Liver (tissue), 9 donors: ENCODE results near the gene CREB5. TPM values are rescaled to one million over a fixed set of nuclear protein-coding genes. Genes with fewer than 3 reads are reported as not detected.

Source experiments
- DNase-seq: peaks from one replicate; pipeline ENCODE4 v3.0.0-alpha.2; 2017; ENCODE audit warnings: low spot score
- H3K27ac ChIP-seq, 2 donors: one replicate each; pipeline ENCODE4 v1.7.0; 2013; ENCODE audit warnings: inconsistent platforms in 2 of 2, low read length in 2 of 2, control low read depth in 1 of 2, low read depth in 1 of 2, mild to moderate bottlenecking in 1 of 2
- H3K27me3 ChIP-seq, 4 donors: one replicate each; pipeline versions ENCODE4 v1.6.1 to v1.7.0; 2013; ENCODE audit warnings: low read length in 3 of 4, inconsistent platforms in 1 of 4, mild to moderate bottlenecking in 1 of 4, moderate library complexity in 1 of 4; ENCODE audit not compliant: control insufficient read depth in 4 of 4, insufficient read depth in 4 of 4
- H3K36me3 ChIP-seq, 4 donors: one replicate each; pipeline versions ENCODE4 v1.6.1 to v1.7.0; 2013; ENCODE audit warnings: low read length in 3 of 4, mild to moderate bottlenecking in 3 of 4, low read depth in 1 of 4, moderate library complexity in 1 of 4; ENCODE audit not compliant: control insufficient read depth in 4 of 4, insufficient read depth in 3 of 4
- H3K4me1 ChIP-seq, 4 donors: one replicate each; pipeline versions ENCODE4 v1.6.1 to v1.7.0; 2013; ENCODE audit warnings: low read length in 3 of 4, mild to moderate bottlenecking in 3 of 4, moderate library complexity in 1 of 4; ENCODE audit not compliant: control insufficient read depth in 4 of 4, insufficient read depth in 4 of 4
- H3K4me3 ChIP-seq, 3 donors: one replicate each; pipeline versions ENCODE4 v1.6.1 to v1.7.0; 2013; ENCODE audit warnings: low read length in 3 of 3, control low read depth in 1 of 3, low read depth in 1 of 3, mild to moderate bottlenecking in 1 of 3
- H3K9ac ChIP-seq, 2 donors: one replicate each; pipeline ENCODE4 v1.7.0; 2013; ENCODE audit warnings: low read length in 2 of 2, mild to moderate bottlenecking in 2 of 2, moderate library complexity in 2 of 2, control low read depth in 1 of 2, low read depth in 1 of 2
- H3K9me3 ChIP-seq, 4 donors: one replicate each; pipeline versions ENCODE4 v1.6.1 to v1.7.0; 2013; ENCODE audit warnings: low read length in 3 of 4; ENCODE audit not compliant: control insufficient read depth in 4 of 4
- ATF3 ChIP-seq: IDR thresholded peaks from 2 replicates; pipeline ENCODE4 v1.6.1; 2016; ENCODE audit warnings: antibody characterized with exemption
- CTCF ChIP-seq: fragments of 150-350 bp; IDR thresholded peaks from 2 replicates; pipeline ENCODE4 v1.5.1; 2017; ENCODE audit warnings: improper control_type of control experiment, low read depth, low read length; ENCODE audit not compliant: missing input control
- EGR1 ChIP-seq, 2 donors: IDR thresholded peaks; 2 replicates each; pipeline ENCODE4 v1.6.1; 2016 to 2018; ENCODE audit warnings: antibody characterized with exemption in 2 of 2, low read depth in 2 of 2
- FOXA1 ChIP-seq: IDR thresholded peaks from 2 replicates; pipeline ENCODE4 v1.6.1; 2016; ENCODE audit warnings: antibody characterized with exemption
- FOXA2 ChIP-seq: IDR thresholded peaks from 2 replicates; pipeline ENCODE4 v1.6.1; 2016; ENCODE audit warnings: antibody characterized with exemption
- GABPA ChIP-seq, 2 donors: IDR thresholded peaks in 1 of 2; conservative IDR thresholded peaks in 1 of 2; 2 replicates each; pipeline ENCODE4 v1.6.1; 2016; ENCODE audit warnings: antibody characterized with exemption in 2 of 2, mild to moderate bottlenecking in 1 of 2, moderate library complexity in 1 of 2
- HNF4A ChIP-seq, 2 donors: conservative IDR thresholded peaks; 2 replicates each; pipeline ENCODE4 v1.6.1; 2016; ENCODE audit warnings: antibody characterized with exemption in 2 of 2, mild to moderate bottlenecking in 2 of 2
- HNF4G ChIP-seq: IDR thresholded peaks from 2 replicates; pipeline ENCODE4 v1.6.1; 2016; ENCODE audit warnings: antibody characterized with exemption
- JUND ChIP-seq, 2 donors: IDR thresholded peaks; 2 replicates each; pipeline ENCODE4 v1.6.1; 2016; ENCODE audit warnings: antibody characterized with exemption in 2 of 2
- MAX ChIP-seq: IDR thresholded peaks from 2 replicates; pipeline ENCODE4 v1.6.1; 2016; ENCODE audit warnings: antibody characterized with exemption
- NR2F2 ChIP-seq: IDR thresholded peaks from 2 replicates; pipeline ENCODE4 v1.6.1; 2016; ENCODE audit warnings: antibody characterized with exemption
- RAD21 ChIP-seq, 2 donors: IDR thresholded peaks; 2 replicates each; pipeline ENCODE4 v1.6.1; 2016; ENCODE audit warnings: antibody characterized with exemption in 2 of 2, mild to moderate bottlenecking in 2 of 2
- REST ChIP-seq: IDR thresholded peaks from 2 replicates; pipeline ENCODE4 v1.6.1; 2016; ENCODE audit warnings: antibody characterized with exemption, mild to moderate bottlenecking
- RXRA ChIP-seq, 2 donors: IDR thresholded peaks; 2 replicates each; pipeline ENCODE4 v1.6.1; 2017 to 2018; ENCODE audit warnings: antibody characterized with exemption in 2 of 2, mild to moderate bottlenecking in 1 of 2
- SP1 ChIP-seq: IDR thresholded peaks from 2 replicates; pipeline ENCODE4 v1.6.1; 2018; ENCODE audit warnings: antibody characterized with exemption, mild to moderate bottlenecking
- TAF1 ChIP-seq: conservative IDR thresholded peaks from 2 replicates; pipeline ENCODE4 v1.6.1; 2016; ENCODE audit warnings: antibody characterized with exemption, mild to moderate bottlenecking
- YY1 ChIP-seq: IDR thresholded peaks from 2 replicates; pipeline ENCODE4 v1.6.1; 2016; ENCODE audit warnings: antibody characterized with exemption, mild to moderate bottlenecking
- ZBTB33 ChIP-seq: IDR thresholded peaks from 2 replicates; pipeline ENCODE4 v1.6.1; 2016; ENCODE audit warnings: antibody characterized with exemption
- WGBS: extraction: QIAGEN DNeasy Blood & Tissue Kit; methylation state at CpG from one replicate; pipeline ENCODE4 v1.1.7; 2013; 5-methylcytosine and 5-hydroxymethylcytosine counted together
- polyA plus RNA-seq, 2 donors: library from polyadenylated mRNA; stranded (reverse) in 1 of 2; unstranded in 1 of 2; fragments of 200-250 nt in 1 of 2; fragments of >200 nt in 1 of 2; fragmentation: Nextera tagmentation in 1 of 2; extraction: Ambion mirVana in 1 of 2; gene quantifications; one replicate each; pipeline versions ENCODE4 v1.2.1 to v1.2.3, GENCODE V29; 2013 to 2015
- total RNA-seq, 2 donors: library from RNA; depleted of rRNA; stranded (reverse); fragments of >200 nt; gene quantifications; one replicate each; pipeline ENCODE4 v1.2.3, GENCODE V29; 2014
- donor health status: healthy.
- donor health status: healthy.
- donor health status: healthy.
- donor health status: healthy.
- donor health status: healthy.

The CREB5 gene
- total and polyA plus RNA-seq, 4 donors: 0.25 to 0.92 (median 0.67) TPM

- TF ChIP-seq YY1 (no peak), JUND (IDR thresholded peaks at IDR 0.05) (no peak), EGR1 (IDR thresholded peaks at IDR 0.05; ENCODE audit: low read depth in 2 of 2) (no peak), HNF4G (no peak), GABPA (IDR thresholded peaks at IDR 0.05 in 1 of 2, conservative IDR thresholded peaks at IDR 0.05 in 1 of 2) (no peak), RAD21 (IDR thresholded peaks at IDR 0.05) (no peak), NR2F2 (no peak), SP1 (no peak), MAX (no peak), RXRA (IDR thresholded peaks at IDR 0.05) (no peak), ATF3 (no peak), REST (no peak), FOXA1 (no peak), TAF1 (no peak), FOXA2 (no peak), CTCF (no peak), ZBTB33 (no peak), HNF4A (conservative IDR thresholded peaks at IDR 0.05) (no peak)
- Histone ChIP-seq H3K4me1 (no peaks in the 10 kb centered on the region), H3K4me3 (no peak overlapping the region), H3K9ac (no peak overlapping the region), H3K27ac (no peak overlapping the region), H3K36me3 (no peaks in the 10 kb centered on the region), H3K27me3 (peaks cover 0 to 2% (median 0%) of the 10 kb centered on the region in 4 donors), H3K9me3 (peaks cover 0 to 1% (median 0%) of the 10 kb centered on the region in 4 donors)
- DNase-seq: no peak
- WGBS: 35% methylated on average over 3 of the region's 3 CpGs
Measured at GRCh38 chr7:28643584-28644340, 231.4 kb downstream of the CREB5 start.
